ENCODE measurements around the gene MRLN. TPM values are rescaled to one million over a fixed set of nuclear protein-coding genes. Genes with fewer than 3 reads are reported as not detected.

MRLN gene
- polyA plus RNA-seq, 1 donor (not counting 4 experiments of a cell fraction or from before 2014, with no cell fraction given) = not detected

DNA sequence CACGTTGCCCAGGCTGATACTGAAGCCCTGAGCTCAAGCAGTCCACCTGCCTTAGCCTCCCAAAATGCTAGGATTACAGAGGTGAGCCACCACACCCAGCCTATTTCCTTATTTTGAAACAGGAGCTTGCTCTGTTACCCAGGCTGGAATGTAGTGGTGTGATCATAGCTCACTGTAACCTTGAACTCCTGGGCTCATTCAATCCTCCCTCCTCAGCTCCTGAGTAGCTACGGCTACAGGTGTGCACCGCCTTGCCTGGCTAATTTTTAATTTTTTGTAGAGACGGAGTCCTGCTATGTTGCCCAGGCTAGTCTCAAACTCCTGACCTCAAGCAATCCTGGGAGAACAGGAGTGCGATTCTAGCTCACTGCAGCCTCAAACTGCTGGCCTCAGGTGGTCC, 11.7 kb downstream of the MRLN start:
- dilution Hi-C loops (cut with MboI; ENCODE audit: extremely low pct_ligation_motif_present, low sequenced_read_pairs) = no loop called here
- no peaks in the 10 kb centered on the region for H3K9me1 ChIP-seq (ENCODE audit: control insufficient read depth, extremely low read depth, insufficient read depth, low read length)
- no peaks in the 10 kb centered on the region for H3K27me3 ChIP-seq (ENCODE audit: control insufficient read depth, extremely low read depth, insufficient read depth, low read length)
- no peak overlapping the region for H3K4me2 ChIP-seq (ENCODE audit: control insufficient read depth, extremely low read depth, insufficient read depth, low read depth, low read length)
- DNase-seq (ENCODE audit: low read depth, low spot score) = no peak
- no peaks in the 10 kb centered on the region for H3K9me3 ChIP-seq (ENCODE audit: control insufficient read depth, low read depth, low read length)
- H4K20me1 ChIP-seq (ENCODE audit: control insufficient read depth, extremely low read depth, insufficient read depth, low read length) = no peaks in the 10 kb centered on the region
- H3K4me3 ChIP-seq (ENCODE audit: control insufficient read depth in 2 of 3, extremely low read depth in 1 of 3, insufficient read depth in 2 of 3, low read depth in 1 of 3, low read length in 3 of 3) = no peak overlapping the region
- no peaks in the 10 kb centered on the region for H3K4me1 ChIP-seq (ENCODE audit: control insufficient read depth, extremely low read depth, insufficient read depth, low read length)
- TF ChIP-seq, protein P1, sequence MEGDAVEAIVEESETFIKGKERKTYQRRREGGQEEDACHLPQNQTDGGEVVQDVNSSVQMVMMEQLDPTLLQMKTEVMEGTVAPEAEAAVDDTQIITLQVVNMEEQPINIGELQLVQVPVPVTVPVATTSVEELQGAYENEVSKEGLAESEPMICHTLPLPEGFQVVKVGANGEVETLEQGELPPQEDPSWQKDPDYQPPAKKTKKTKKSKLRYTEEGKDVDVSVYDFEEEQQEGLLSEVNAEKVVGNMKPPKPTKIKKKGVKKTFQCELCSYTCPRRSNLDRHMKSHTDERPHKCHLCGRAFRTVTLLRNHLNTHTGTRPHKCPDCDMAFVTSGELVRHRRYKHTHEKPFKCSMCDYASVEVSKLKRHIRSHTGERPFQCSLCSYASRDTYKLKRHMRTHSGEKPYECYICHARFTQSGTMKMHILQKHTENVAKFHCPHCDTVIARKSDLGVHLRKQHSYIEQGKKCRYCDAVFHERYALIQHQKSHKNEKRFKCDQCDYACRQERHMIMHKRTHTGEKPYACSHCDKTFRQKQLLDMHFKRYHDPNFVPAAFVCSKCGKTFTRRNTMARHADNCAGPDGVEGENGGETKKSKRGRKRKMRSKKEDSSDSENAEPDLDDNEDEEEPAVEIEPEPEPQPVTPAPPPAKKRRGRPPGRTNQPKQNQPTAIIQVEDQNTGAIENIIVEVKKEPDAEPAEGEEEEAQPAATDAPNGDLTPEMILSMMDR (optimal IDR thresholded peaks at IDR 0.05 in 1 of 3, IDR thresholded peaks at IDR 0.05 in 1 of 3, conservative IDR thresholded peaks at IDR 0.05 in 1 of 3; ENCODE audit: extremely low read depth in 1 of 3, insufficient read depth in 2 of 3, low read length in 3 of 3) = no peak
- FAIRE-seq = no peak
- no peaks in the 10 kb centered on the region for H3K36me3 ChIP-seq (ENCODE audit: control insufficient read depth in 2 of 2, extremely low read depth in 1 of 2, insufficient read depth in 2 of 2, low read length in 2 of 2)
- no peak overlapping the region for H2AFZ ChIP-seq (ENCODE audit: control insufficient read depth, low read length)
- H3K79me2 ChIP-seq (ENCODE audit: control insufficient read depth, insufficient read depth, low read length) = no peaks in the 10 kb centered on the region
- no peak overlapping the region for H3K9ac ChIP-seq (ENCODE audit: control insufficient read depth, extremely low read depth, insufficient read depth, low read length)
- H3K27ac ChIP-seq (ENCODE audit: control insufficient read depth, insufficient read depth, low read length) = no peak overlapping the region

DNA sequence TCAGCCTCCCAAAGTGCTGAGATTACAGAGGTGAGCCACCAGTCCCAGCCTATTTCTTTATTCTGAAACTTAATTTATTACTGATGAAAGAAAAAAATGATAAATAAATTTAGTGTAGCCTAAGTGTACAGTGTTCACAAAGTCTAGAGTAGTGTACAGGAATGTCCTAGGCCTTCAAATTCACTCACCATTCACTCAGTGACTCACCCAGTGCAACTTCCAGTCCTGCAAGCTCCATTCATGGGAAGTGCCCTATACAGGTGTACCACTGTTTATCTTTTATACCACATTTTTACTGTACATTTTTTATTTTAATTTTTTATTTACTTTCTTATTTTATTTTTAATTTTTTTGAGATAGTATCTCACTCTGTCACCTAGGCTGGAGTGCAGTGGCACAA, 12.2 kb downstream of the MRLN start:
- Histone ChIP-seq H3K4me3 (ENCODE audit: control insufficient read depth in 2 of 3, extremely low read depth in 1 of 3, insufficient read depth in 2 of 3, low read depth in 1 of 3, low read length in 3 of 3) (no peak overlapping the region), H2AFZ (ENCODE audit: control insufficient read depth, low read length) (no peak overlapping the region), H3K79me2 (ENCODE audit: control insufficient read depth, insufficient read depth, low read length) (no peaks in the 10 kb centered on the region), H3K36me3 (ENCODE audit: control insufficient read depth in 2 of 2, extremely low read depth in 1 of 2, insufficient read depth in 2 of 2, low read length in 2 of 2) (no peaks in the 10 kb centered on the region), H4K20me1 (ENCODE audit: control insufficient read depth, extremely low read depth, insufficient read depth, low read length) (no peaks in the 10 kb centered on the region), H3K4me1 (ENCODE audit: control insufficient read depth, extremely low read depth, insufficient read depth, low read length) (no peaks in the 10 kb centered on the region), H3K9me1 (ENCODE audit: control insufficient read depth, extremely low read depth, insufficient read depth, low read length) (no peaks in the 10 kb centered on the region), H3K27me3 (ENCODE audit: control insufficient read depth, extremely low read depth, insufficient read depth, low read length) (no peaks in the 10 kb centered on the region), H3K9me3 (ENCODE audit: control insufficient read depth, low read depth, low read length) (no peaks in the 10 kb centered on the region), H3K27ac (ENCODE audit: control insufficient read depth, insufficient read depth, low read length) (no peak overlapping the region), H3K4me2 (ENCODE audit: control insufficient read depth, extremely low read depth, insufficient read depth, low read depth, low read length) (no peak overlapping the region), H3K9ac (ENCODE audit: control insufficient read depth, extremely low read depth, insufficient read depth, low read length) (no peak overlapping the region)
- dilution Hi-C loops (cut with MboI; ENCODE audit: extremely low pct_ligation_motif_present, low sequenced_read_pairs) = no loop called here
- DNase-seq (ENCODE audit: low read depth, low spot score) (no peak), FAIRE-seq (no peak)
- TF ChIP-seq EZH2 (IDR thresholded peaks at IDR 0.05; ENCODE audit: low read length) = no peak
- TF ChIP-seq, protein P1 (optimal IDR thresholded peaks at IDR 0.05 in 1 of 3, IDR thresholded peaks at IDR 0.05 in 1 of 3, conservative IDR thresholded peaks at IDR 0.05 in 1 of 3; ENCODE audit: extremely low read depth in 1 of 3, insufficient read depth in 2 of 3, low read length in 3 of 3) = no peak
